HG02970 (cell line): ENCODE data around the gene AP1G2.
"Not testable (repeated sequence)": the region's sequence is repeated elsewhere in the genome, so short reads cannot be mapped to it uniquely, and the experiment has no call there.

Experiments used
- ATAC-seq: cut with Tn5 transposase; IDR thresholded peaks from one replicate; pipeline ENCODE4 v1.9.1; 2021; ENCODE audit warnings: mild to moderate bottlenecking, moderate library complexity, moderate number of reproducible peaks; ENCODE audit not compliant: unreplicated experiment, low FRiP score

AP1G2 gene

DNA sequence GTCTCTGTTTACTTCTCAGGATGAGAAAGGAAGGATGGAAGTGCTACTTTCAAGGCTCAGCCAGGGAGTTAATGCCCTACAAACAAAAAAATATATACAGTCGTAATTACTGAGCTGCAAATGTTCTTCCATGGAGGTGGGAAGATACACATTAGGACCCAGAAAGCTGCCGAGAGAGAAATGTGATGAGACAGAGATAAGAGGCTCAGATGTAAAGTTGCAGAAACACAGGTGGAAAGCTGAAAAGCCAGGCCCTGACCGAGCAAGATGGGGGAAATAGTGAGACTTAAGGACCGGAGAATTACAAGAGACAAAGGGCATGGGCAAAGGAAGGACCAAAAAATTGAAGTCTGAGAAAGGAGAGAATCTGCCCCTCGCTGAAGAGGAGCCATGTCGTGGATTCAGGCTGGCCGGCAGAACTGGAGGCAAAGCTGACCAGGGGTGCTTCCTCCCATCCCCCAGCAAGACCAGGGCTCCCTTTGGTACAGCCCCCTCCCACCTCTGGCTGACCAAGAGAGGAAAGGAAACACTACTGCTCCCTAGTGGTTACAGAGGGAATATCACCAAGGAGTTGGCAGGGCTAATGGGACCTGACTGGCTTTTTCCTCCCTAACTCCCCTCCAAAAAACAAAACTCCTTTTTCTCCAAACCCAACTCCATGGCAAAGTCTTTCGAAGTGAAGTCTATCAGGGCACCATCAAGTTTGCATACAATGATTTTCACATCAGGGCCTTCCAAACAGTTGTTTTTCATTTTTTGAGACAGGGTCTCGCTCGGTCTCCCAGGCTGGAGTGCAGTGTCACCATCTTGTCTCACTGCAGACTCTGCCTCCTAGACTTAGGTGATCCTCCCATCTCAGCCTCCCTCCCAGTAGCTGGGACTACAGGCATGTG is 28.1 kb downstream of the AP1G2 start:
- ATAC-seq: no peak

GRCh38 chr14:23538785-23539184 is 28.8 kb downstream of the AP1G2 start:
- no peak for ATAC-seq

DNA sequence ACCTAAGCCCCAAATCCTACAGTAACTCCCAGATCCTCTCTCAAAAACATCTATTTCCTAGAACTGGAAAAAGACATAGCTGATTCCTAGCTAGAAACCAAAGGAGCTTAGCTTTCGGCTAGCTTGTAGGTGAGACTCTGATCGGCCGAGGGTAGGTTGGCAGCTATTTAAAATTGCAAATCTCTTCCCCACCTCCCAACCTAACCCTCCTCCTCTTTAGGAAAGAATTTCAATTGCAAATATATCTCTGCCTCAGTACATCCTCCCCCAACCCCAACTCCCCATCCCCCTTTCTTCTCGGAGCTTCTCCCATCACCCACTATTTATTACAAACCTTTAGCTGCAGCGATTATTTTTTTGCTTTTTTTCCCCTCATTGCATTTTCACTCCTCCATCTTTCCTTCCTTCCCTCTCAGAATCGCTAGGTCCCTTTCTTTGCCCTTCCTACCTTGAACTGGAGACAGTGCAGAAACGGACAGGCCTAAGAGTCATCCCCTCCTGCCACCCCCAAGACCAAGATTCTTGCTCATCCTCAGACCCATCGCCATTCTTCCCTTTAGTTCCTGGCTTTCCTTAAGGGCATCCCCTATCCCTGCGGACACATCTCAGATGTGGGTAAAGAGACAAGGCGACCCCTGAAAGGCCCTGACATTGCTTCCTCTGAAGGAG is 29.4 kb downstream of the AP1G2 start:
- ATAC-seq: no peak

DNA sequence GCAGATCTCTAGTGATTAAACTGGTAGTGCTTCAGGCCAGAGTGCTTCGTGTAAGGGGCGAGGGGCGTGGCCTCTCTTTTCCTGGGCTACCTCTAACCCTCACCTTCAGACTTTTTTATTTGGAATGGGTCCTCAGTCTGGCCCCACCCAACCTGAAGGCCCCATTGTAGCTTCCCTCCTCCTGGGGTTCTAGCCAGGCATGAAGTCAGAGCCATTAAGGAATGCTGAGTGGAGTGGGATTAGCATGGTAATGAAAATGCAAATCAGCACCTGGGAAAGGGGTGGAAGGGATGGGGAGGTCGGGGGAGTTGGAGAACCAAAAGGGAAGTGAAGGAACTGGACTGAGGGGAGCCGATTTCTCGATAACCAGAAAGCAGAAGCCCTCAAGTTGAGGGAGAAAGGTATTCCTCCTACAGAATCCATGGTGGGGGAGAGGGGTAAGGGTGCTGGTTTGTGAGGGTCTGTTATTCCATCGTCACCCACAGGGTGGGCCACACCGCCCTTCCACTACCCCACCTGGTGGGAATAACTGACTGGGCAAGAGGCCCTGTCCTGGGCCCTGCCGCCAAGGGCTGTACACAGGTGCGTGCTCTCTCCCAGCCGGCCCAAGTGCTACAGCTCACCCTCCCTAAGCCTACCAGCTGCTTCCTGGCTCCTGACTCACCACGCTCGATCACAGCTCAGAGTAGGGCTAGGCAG is 30.1 kb downstream of the AP1G2 start:
- no peak for ATAC-seq

GRCh38 chr14:23536906-23537305 is 30.7 kb downstream of the AP1G2 start:
- ATAC-seq: not testable (repeated sequence)

GRCh38 chr14:23536494-23536893 is 31.1 kb downstream of the AP1G2 start:
- no peak for ATAC-seq

GRCh38 chr14:23535943-23536342 is 31.6 kb downstream of the AP1G2 start:
- no peak for ATAC-seq

- no peak for ATAC-seq
These were observed 33.7 kb downstream of the AP1G2 start for GRCh38 chr14:23533652-23534435.

GRCh38 chr14:23532658-23533057 is 34.9 kb downstream of the AP1G2 start:
- ATAC-seq: no peak

- ATAC-seq: no peak
These were observed 36.2 kb downstream of the AP1G2 start for GRCh38 chr14:23531391-23531790.

DNA sequence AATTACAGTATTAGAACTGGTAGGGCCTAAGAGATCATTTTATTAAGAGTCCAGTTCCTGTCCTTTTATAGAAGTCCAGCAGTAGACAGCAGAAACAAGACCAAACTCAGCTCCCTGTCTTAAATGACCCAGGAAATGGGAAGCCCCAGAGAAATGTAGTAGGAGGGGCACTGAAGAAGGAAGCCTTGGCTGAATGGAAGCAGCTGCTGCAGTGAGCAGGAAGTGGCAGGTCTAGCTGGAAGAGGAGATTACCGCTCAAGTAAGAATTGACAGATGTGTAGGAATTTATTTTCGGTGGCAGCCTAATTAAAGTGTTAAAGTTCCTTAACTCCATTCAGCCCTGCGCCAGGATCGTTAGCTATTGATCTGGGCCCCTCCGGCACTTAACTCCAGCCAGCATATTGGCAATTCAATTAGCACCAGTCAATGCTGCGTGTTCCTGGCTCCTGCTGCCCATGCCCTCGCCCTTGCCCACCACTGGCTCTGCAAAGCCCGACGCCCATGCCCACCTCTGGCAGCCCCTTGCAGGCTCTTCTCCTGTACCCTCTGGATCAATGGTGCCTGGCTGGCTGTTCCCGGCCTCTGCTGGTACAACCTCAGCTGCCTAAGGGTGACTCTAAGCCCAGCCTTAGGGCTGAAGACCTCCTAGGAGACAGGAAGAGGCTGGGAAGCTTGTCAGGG is 37.1 kb downstream of the AP1G2 start:
- no peak for ATAC-seq

- no peak for ATAC-seq
These were observed 38.6 kb downstream of the AP1G2 start for GRCh38 chr14:23529016-23529415.

DNA sequence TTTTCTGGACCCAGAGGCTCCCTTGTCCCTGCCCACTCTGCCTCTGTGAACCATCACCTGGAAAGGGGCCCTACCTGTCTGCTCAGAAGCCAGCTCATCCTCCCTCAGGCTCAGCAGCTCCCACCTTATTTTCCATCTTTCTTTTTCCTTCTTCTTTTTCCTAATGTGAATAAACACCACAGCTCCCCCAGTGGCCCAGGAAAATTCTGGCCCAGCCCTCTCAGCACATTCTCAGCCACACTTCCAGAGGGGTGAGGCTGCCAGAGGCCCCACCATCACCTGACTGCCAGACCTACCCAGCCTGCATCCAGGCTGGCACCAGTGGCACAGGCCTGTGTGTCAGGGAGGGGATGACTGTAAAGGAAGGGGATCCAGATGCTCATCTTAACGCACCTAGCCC is 39.0 kb downstream of the AP1G2 start:
- ATAC-seq: no peak

DNA sequence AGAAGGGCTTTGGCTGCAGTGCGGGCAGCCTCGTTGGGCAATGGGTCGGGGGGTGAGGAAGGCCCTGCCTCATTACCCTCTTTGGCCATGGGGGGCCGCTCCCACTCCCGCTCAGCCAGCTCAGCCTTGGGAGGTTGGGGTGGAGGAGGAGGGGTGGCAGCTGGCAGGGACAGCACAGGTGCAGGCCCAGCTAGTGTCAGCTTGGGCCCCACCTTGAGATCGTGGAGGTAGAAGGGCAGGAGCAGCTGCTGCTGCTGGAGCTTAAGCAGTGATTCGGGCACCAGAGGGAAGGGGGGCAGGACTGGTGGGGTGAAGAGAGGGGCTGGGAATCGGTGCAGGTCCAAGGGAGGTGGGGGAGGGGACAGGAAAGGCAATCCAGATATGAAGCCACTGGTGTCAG is 42.0 kb downstream of the AP1G2 start:
- no peak for ATAC-seq

DNA sequence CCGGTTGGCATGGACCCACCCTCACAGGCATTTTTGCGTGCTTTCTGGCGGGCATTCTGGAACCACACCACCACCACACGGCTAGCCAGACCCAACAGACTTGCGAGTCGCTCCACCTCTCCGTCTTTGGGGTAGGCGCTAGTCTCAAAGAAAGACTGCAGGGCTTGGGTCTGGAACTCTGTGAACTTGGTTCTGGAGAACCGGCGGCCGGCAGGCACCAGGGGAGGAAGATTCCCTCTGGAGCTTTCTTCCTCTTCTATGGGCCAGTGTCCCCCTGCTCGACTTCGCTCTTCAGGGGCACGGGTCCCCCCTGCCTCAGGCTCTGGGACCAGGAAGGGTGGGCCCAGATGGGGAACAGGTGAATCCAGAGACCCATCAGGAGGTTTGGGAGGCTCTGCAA is 42.6 kb downstream of the AP1G2 start:
- no peak for ATAC-seq

DNA sequence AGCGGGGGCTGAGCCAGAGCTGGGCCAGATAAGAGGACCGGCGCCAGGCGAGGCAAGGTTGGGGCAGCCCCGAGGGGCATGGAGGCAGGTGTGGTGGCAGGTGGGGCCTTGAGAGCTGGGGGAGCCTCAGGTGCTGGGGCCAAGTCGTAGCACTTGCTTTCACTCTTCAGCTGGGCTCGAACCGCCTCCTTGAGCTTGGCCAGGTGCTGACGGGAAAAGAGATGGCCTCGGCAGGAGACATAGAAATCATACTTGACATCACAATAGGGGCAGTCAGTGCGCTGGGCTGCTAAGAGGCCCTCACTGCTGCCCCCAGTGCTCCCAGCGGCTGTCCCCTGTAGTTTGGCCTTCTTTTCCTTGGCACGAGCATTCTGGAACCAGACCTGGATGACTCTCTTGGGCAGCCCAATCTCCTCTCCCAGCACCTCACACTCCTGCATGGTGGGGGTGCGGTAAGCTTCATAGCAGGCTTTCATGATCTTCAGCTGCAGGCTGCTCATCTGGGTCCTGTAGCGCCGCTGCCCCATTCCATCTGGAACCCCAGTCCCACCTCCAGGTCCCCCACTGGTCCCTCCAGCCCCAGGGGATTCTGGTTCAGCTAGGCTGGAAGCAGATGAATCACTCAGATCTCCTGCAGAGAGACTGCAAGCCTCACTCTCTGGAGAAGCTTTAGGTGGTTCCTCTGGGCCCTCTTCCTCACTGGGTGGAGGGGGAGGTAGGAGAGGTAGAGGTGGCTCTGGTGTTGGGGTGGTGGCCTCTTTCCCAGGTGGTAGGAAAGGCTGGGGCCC is 44.2 kb downstream of the AP1G2 start:
- no peak for ATAC-seq

DNA sequence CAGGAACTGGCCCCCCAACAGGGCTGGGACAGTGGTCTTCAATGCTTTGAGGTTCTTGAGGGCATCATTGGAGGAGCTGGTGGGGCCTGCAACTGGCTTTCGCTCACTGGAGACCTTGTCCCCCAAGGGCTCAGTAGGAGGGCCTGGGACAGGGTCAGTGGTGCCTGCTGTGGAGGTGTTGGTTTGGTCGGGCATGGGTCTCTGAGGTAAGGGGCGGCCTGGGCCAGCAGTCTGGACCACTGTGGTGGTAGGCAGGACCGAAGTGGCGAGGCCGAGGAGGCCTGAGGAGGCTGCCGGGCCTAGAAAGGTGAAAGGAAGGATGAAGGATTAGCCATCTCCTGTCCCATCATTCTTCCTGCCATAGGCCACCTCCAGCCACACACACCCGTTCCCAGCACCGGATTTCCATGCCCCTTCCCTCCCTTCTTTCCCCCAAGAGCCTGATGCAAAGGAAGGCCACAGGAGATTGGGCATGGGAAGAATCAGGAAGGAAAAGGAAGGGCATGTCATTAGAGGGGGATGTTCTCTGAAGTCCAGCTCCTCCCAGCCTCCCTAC is 44.9 kb downstream of the AP1G2 start:
- no peak for ATAC-seq

DNA sequence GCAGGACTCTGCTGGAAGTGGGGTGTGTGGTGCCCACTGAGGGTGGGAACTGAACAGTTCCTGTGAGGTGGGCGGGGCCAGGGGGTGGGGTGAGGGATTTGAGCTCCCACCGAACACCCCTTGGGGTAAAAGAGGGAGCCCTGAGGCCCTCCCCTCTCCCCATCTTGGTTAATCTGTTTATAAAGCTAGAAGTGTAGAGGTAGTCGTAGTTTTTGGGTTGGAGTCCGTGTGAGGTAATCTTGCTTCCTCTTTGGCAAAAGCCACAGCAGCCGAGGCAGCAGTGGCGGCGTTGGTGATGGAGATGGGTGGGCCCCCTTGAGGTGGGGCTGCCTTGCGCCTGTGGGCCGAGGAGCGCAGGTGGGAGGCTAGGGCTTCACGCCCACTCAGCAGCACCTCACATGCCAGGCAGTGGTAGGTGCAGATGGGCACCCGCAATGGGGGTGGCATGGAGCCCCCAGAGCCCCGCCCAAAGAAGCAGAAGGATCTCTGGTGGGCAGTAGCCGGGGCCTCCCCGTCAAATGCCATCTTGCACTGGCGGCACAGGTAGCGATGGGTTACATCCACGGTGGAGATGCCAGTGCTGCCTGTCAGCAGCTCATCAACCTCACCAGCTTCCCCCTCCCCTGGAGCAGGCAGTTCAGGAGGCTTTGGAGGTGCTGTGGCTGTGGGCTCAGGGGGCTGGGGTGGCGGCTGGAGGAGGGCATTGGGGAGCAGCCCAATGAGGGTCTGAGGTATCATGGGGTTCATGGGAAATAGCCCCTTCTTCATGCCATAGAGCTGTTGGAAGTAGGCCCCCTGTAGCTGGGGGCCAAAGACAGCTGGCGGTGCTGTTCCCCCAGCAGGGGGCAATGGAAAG is 45.6 kb downstream of the AP1G2 start:
- no peak for ATAC-seq
